ENCODE results near the gene ROBO1. TPM values are rescaled to one million over a fixed set of nuclear protein-coding genes. Genes with fewer than 3 reads are reported as not detected.

ROBO1 gene
- total and polyA plus RNA-seq, 2 donors (not counting 1 experiment from before 2014, with no cell fraction given): 0.27 to 3.2 TPM

GRCh38 chr3:79773291-79773690 is 5.5 kb upstream of the ROBO1 start:
- Mint-ChIP-seq H3K9me3 (ENCODE audit: insufficient read depth) (peaks cover 4% of the 10 kb centered on the region), H3K4me3 (no peak overlapping the region), H3K27ac (no peak overlapping the region), H3K4me1 (no peaks in the 10 kb centered on the region), H3K27me3 (no peaks in the 10 kb centered on the region)
- no peak overlapping the region for H3K9ac ChIP-seq (ENCODE audit: low read length)
- no peaks in the 10 kb centered on the region for H3K36me3 ChIP-seq (replicated peaks in 1 of 2; ENCODE audit: control extremely low read depth in 1 of 2, control insufficient read depth in 1 of 2, extremely low read depth in 1 of 2, insufficient read depth in 2 of 2, low read length in 1 of 2)
- DNase-seq (no peak), ATAC-seq (ENCODE audit: low read depth) (no peak)
- peaks cover 0 to 8% (median 0%) of the 10 kb centered on the region in 3 donors for H3K9me3 ChIP-seq (ENCODE audit: control extremely low read depth in 1 of 3, control insufficient read depth in 2 of 3, insufficient read depth in 1 of 3, low read length in 2 of 3)
- no peak overlapping the region for H3K27ac ChIP-seq (ENCODE audit: low read length in 2 of 2)
- WGBS (ENCODE audit: insufficient coverage): 97% methylated on average over 5 of the region's 5 CpGs
- ChIA-PET CTCF (no interaction called here), POLR2A (no interaction called here)
- no peak overlapping the region for H3K4me3 ChIP-seq (ENCODE audit: control extremely low read depth in 1 of 5, extremely low read depth in 1 of 5, insufficient read depth in 1 of 5, low read depth in 2 of 5, low read length in 4 of 5)
- H3K79me2 ChIP-seq (ENCODE audit: control insufficient read depth, insufficient read depth, low read length): no peaks in the 10 kb centered on the region
- H3K4me2 ChIP-seq (replicated peaks; ENCODE audit: low read depth, low read length, poor library complexity, severe bottlenecking): no peak overlapping the region
- no peaks in the 10 kb centered on the region for H4K20me1 ChIP-seq (ENCODE audit: control insufficient read depth, insufficient read depth, low read length, poor library complexity, severe bottlenecking)
- H2AFZ ChIP-seq (ENCODE audit: insufficient read depth, low read depth, low read length, poor library complexity, severe bottlenecking): no peak overlapping the region
- intact Hi-C loops (cut with micrococcal nuclease): no loop called here
- H3K4me1 ChIP-seq (ENCODE audit: control insufficient read depth in 2 of 2, insufficient read depth in 2 of 2, low read length in 2 of 2): no peaks in the 10 kb centered on the region
- H3K27me3 ChIP-seq (replicated peaks in 1 of 4; ENCODE audit: control extremely low read depth in 1 of 4, control insufficient read depth in 3 of 4, insufficient read depth in 4 of 4, low read length in 3 of 4): no peaks in the 10 kb centered on the region
- TF ChIP-seq CTCF (IDR thresholded peaks at IDR 0.05) (no peak), EZH2 (IDR thresholded peaks at IDR 0.05; ENCODE audit: borderline replicate concordance, insufficient read depth, low read depth, low read length, poor library complexity, severe bottlenecking) (no peak)

- no peak overlapping the region for H3K9ac ChIP-seq (ENCODE audit: low read length)
- H2AFZ ChIP-seq (ENCODE audit: insufficient read depth, low read depth, low read length, poor library complexity, severe bottlenecking): no peak overlapping the region
- no peak overlapping the region for H3K27ac Mint-ChIP-seq
- no peaks in the 10 kb centered on the region for H3K36me3 ChIP-seq (replicated peaks in 1 of 2; ENCODE audit: control extremely low read depth in 1 of 2, control insufficient read depth in 1 of 2, extremely low read depth in 1 of 2, insufficient read depth in 2 of 2, low read length in 1 of 2)
- ChIA-PET CTCF (no interaction called here), POLR2A (no interaction called here)
- H3K4me1 Mint-ChIP-seq: no peaks in the 10 kb centered on the region
- WGBS (ENCODE audit: insufficient coverage): no CpG with 5 or more reads among the region's 3 CpGs
- H3K9me3 Mint-ChIP-seq (ENCODE audit: insufficient read depth): peaks cover 4% of the 10 kb centered on the region
- no peaks in the 10 kb centered on the region for H4K20me1 ChIP-seq (ENCODE audit: control insufficient read depth, insufficient read depth, low read length, poor library complexity, severe bottlenecking)
- peaks cover 0 to 23% (median under 1%) of the 10 kb centered on the region in 3 donors for H3K9me3 ChIP-seq (ENCODE audit: control extremely low read depth in 1 of 3, control insufficient read depth in 2 of 3, insufficient read depth in 1 of 3, low read length in 2 of 3)
- H3K4me3 ChIP-seq (ENCODE audit: control extremely low read depth in 1 of 5, extremely low read depth in 1 of 5, insufficient read depth in 1 of 5, low read depth in 2 of 5, low read length in 4 of 5): no peak overlapping the region
- no peak for TF ChIP-seq EZH2 (IDR thresholded peaks at IDR 0.05; ENCODE audit: borderline replicate concordance, insufficient read depth, low read depth, low read length, poor library complexity, severe bottlenecking)
- TF ChIP-seq CTCF (IDR thresholded peaks at IDR 0.05): no peak
- H3K4me2 ChIP-seq (replicated peaks; ENCODE audit: low read depth, low read length, poor library complexity, severe bottlenecking): no peak overlapping the region
- no peak for ATAC-seq (ENCODE audit: low read depth)
- no peaks in the 10 kb centered on the region for H3K79me2 ChIP-seq (ENCODE audit: control insufficient read depth, insufficient read depth, low read length)
- H3K27me3 Mint-ChIP-seq: peaks cover 6% of the 10 kb centered on the region
- peaks cover 0 to 13% (median 2%) of the 10 kb centered on the region in 4 experiments for H3K27me3 ChIP-seq (replicated peaks in 1 of 4; ENCODE audit: control extremely low read depth in 1 of 4, control insufficient read depth in 3 of 4, insufficient read depth in 4 of 4, low read length in 3 of 4)
- H3K27ac ChIP-seq (ENCODE audit: low read length in 2 of 2): no peak overlapping the region
- no peak for DNase-seq
- H3K4me1 ChIP-seq (ENCODE audit: control insufficient read depth in 2 of 2, insufficient read depth in 2 of 2, low read length in 2 of 2): no peaks in the 10 kb centered on the region
- no peak overlapping the region for H3K4me3 Mint-ChIP-seq
- intact Hi-C loops (cut with micrococcal nuclease): no loop called here
Measured at GRCh38 chr3:79769229-79769628, 1.4 kb upstream of the ROBO1 start.

Data from B cell (primary cell).